HCT116 (cell line): ENCODE measurements around the gene CDS1. TPM values are rescaled to one million over a fixed set of nuclear protein-coding genes. Genes with fewer than 3 reads are reported as not detected.

Experiments used
- ATAC-seq: fragments of 200-7000 bp; cut with Tn5 transposase; 2 replicates; pipeline ENCODE4 v1.9.1; 2020; ENCODE audit warnings: mild to moderate bottlenecking, moderate library complexity
- BruUV-seq: library from RNA; stranded (reverse); fragments of 400-500 nt; replicated peaks from 2 replicates; lab custom pipeline; 2021; lab: Mats Ljungman, UMichigan
- CTCF ChIA-PET: fragments of 300-600 bp; sonication (Branson Sonifier 250); formaldehyde crosslinking; loops from one replicate; lab custom pipeline; 2021; ENCODE audit warnings: antibody characterized with exemption; lab: Charles Lee
- POLR2A ChIA-PET: fragments of 300-600, 350-600 bp; sonication (Branson Sonifier 250); formaldehyde crosslinking; loops from one replicate; lab custom pipeline; 2021; ENCODE audit warnings: antibody characterized with exemption; lab: Charles Lee
- RAD21 ChIA-PET, 2 experiments: fragments of 300-600 bp; sonication (Branson Sonifier 250); formaldehyde crosslinking; loops; one replicate each; lab custom pipeline; 2023; ENCODE audit warnings: low total read pairs in 2 of 2; ENCODE audit not compliant: uncharacterized antibody in 2 of 2, unreplicated experiment in 2 of 2, low non-redundant PET in 1 of 2; lab: Charles Lee
- DNase-seq: peaks from one replicate; pipeline ENCODE4 v3.0.0-alpha.2; 2010; ENCODE audit warnings: low read depth, low spot score
- H2AFZ ChIP-seq: fragments of 200-600 bp; shearing (Covaris generic), sonication (generic); 2 replicates; pipeline ENCODE4 v1.6.1; 2017; ENCODE audit warnings: low read depth, mixed run types, mixed read lengths, antibody characterized with exemption, low read length; ENCODE audit not compliant: poor library complexity, severe bottlenecking
- H3K27ac ChIP-seq: 2 replicates; pipeline ENCODE4 v1.5.1; 2012; ENCODE audit warnings: low read depth, low read length
- H3K27me3 ChIP-seq: fragments of 200-600 bp; sonication (generic); 2 replicates; pipeline ENCODE4 v1.6.1; 2016; ENCODE audit warnings: mixed run types, low read length, mixed read lengths; ENCODE audit not compliant: insufficient read depth
- H3K36me3 ChIP-seq, 2 experiments: fragments of 200-500 bp in 1 of 2; fragments of 200-600 bp in 1 of 2; sonication (Bioruptor generic) in 1 of 2; sonication (generic) in 1 of 2; 2 replicates each; pipeline versions ENCODE4 v1.5.1 to v1.6.1; 2014 to 2016; ENCODE audit warnings: low read length in 2 of 2, inconsistent platforms in 1 of 2, mixed read lengths in 1 of 2, mixed run types in 1 of 2; ENCODE audit not compliant: insufficient read depth in 2 of 2, control insufficient read depth in 1 of 2
- H3K4me1 ChIP-seq, 2 experiments: fragments of 200-600 bp in 1 of 2; sonication (generic) in 1 of 2; 2 replicates each; pipeline versions ENCODE4 v1.5.1 to v1.6.1; 2012 to 2017; ENCODE audit warnings: low read length in 2 of 2, inconsistent platforms in 1 of 2, mild to moderate bottlenecking in 1 of 2, mixed read lengths in 1 of 2, mixed run types in 1 of 2, moderate library complexity in 1 of 2; ENCODE audit not compliant: insufficient read depth in 2 of 2, control insufficient read depth in 1 of 2
- H3K4me2 ChIP-seq: fragments of 200-600 bp; sonication (generic); 2 replicates; pipeline ENCODE4 v1.6.1; 2017; ENCODE audit warnings: mixed run types, low read length, mixed read lengths
- H3K4me3 ChIP-seq, 2 experiments: fragments of 200-600 bp in 1 of 2; sonication (generic) in 1 of 2; replicated peaks in 1 of 2; 2 replicates each; pipeline ENCODE4 v1.5.1; 2011 to 2016; ENCODE audit warnings: low read length in 2 of 2, control low read depth in 1 of 2, low read depth in 1 of 2, mild to moderate bottlenecking in 1 of 2, mixed read lengths in 1 of 2, mixed run types in 1 of 2
- H3K79me2 ChIP-seq: fragments of 200-600 bp; sonication (generic); 2 replicates; pipeline ENCODE4 v1.6.1; 2017; ENCODE audit warnings: mild to moderate bottlenecking, mixed run types, low read length, moderate library complexity, mixed read lengths; ENCODE audit not compliant: insufficient read depth
- H3K9ac ChIP-seq: fragments of 200-600 bp; sonication (generic); 2 replicates; pipeline ENCODE4 v1.6.1; 2016; ENCODE audit warnings: low read length, mixed read lengths
- H3K9me2 ChIP-seq: fragments of 200-600 bp; sonication (generic), shearing (Covaris generic); 2 replicates; pipeline ENCODE4 v1.6.1; 2017; ENCODE audit warnings: mixed run types, mild to moderate bottlenecking, moderate library complexity; ENCODE audit not compliant: insufficient read depth
- H3K9me3 ChIP-seq, 2 experiments: fragments of 200-500 bp in 1 of 2; fragments of 200-600 bp in 1 of 2; sonication (Bioruptor generic) in 1 of 2; sonication (generic) in 1 of 2; 2 replicates each; pipeline ENCODE4 v1.6.1; 2014 to 2017; ENCODE audit warnings: low read length in 2 of 2, mixed read lengths in 2 of 2, inconsistent platforms in 1 of 2, low read depth in 1 of 2, mild to moderate bottlenecking in 1 of 2, mixed run types in 1 of 2, moderate library complexity in 1 of 2; ENCODE audit not compliant: control insufficient read depth in 1 of 2, insufficient read depth in 1 of 2
- H4K20me1 ChIP-seq: fragments of 200-600 bp; sonication (generic), shearing (Covaris generic); 2 replicates; pipeline ENCODE4 v1.6.1; 2017; ENCODE audit warnings: mixed run types, mild to moderate bottlenecking, moderate library complexity; ENCODE audit not compliant: insufficient read depth
- CBX3 ChIP-seq: IDR thresholded peaks from 2 replicates; pipeline ENCODE4 v1.6.1; 2012; ENCODE audit warnings: low read depth
- EGR1 ChIP-seq: IDR thresholded peaks from 2 replicates; pipeline ENCODE4 v1.6.1; 2012; ENCODE audit warnings: low read depth
- ELF1 ChIP-seq: IDR thresholded peaks from 2 replicates; pipeline ENCODE4 v1.6.1; 2012; ENCODE audit warnings: low read depth, borderline replicate concordance
- JUND ChIP-seq: IDR thresholded peaks from 2 replicates; pipeline ENCODE4 v1.6.1; 2012
- MAX ChIP-seq: IDR thresholded peaks from 2 replicates; pipeline ENCODE4 v1.6.1; 2012
- TCF7L2 ChIP-seq: IDR thresholded peaks from 2 replicates; pipeline ENCODE4 v1.7.0; 2011; ENCODE audit warnings: borderline replicate concordance, inconsistent platforms; ENCODE audit not compliant: insufficient read depth, insufficient read length; ENCODE audit errors: extremely low read depth
- YY1 ChIP-seq: IDR thresholded peaks from 2 replicates; pipeline ENCODE4 v1.6.1; 2011; ENCODE audit warnings: low read length, low read depth, moderate library complexity, mild to moderate bottlenecking; ENCODE audit not compliant: insufficient replicate concordance; ENCODE audit errors: extremely low read depth
- ZBTB33 ChIP-seq: IDR thresholded peaks from 2 replicates; pipeline ENCODE4 v1.6.1; 2011; ENCODE audit warnings: mild to moderate bottlenecking, low read length, moderate library complexity; ENCODE audit not compliant: insufficient replicate concordance; ENCODE audit errors: extremely low read depth
- ZNF274 ChIP-seq: fragments of 200-500 bp; sonication (Bioruptor generic); IDR thresholded peaks from 2 replicates; pipeline ENCODE4 v1.6.1; 2014; ENCODE audit warnings: mild to moderate bottlenecking, low read depth, low read length, inconsistent platforms
- intact Hi-C: fragments of 100-400 bp; cut with micrococcal nuclease; formaldehyde crosslinking; loops from 2 replicates; pipeline ENCODE4 v1.10.0; 2022
- total RNA-seq: library from RNA; stranded (reverse); gene quantifications from one replicate; pipeline ENCODE4 v1.2.1, GENCODE V29; 2021; ENCODE audit not compliant: unreplicated experiment

CDS1 gene
- total RNA-seq, 1 experiment from 2014 or later: 14.6 TPM

- ATAC-seq: peak; percentile 50; the same call in 1 of the 2 replicates
- Histone ChIP-seq H3K9me2 (no peaks in the 10 kb centered on the region), H3K9ac (no peak overlapping the region), H4K20me1 (no peaks in the 10 kb centered on the region), H3K27me3 (no peaks in the 10 kb centered on the region), H3K27ac (no peak overlapping the region), H3K36me3 (no peaks in the 10 kb centered on the region), H3K9me3 (no peaks in the 10 kb centered on the region), H2AFZ (no peak overlapping the region), H3K4me3 (no peak overlapping the region), H3K79me2 (no peaks in the 10 kb centered on the region), H3K4me1 (no peaks in the 10 kb centered on the region), H3K4me2 (no peak overlapping the region)
- ChIA-PET CTCF (no interaction called here), RAD21 (no interaction called here), POLR2A (no interaction called here)
- BruUV-seq: no TSS peak
- intact Hi-C loops: no loop called here
- no peak for DNase-seq
- TF ChIP-seq ZNF274 (no peak), MAX (no peak), EGR1 (no peak), ZBTB33 (no peak), CBX3 (no peak), ELF1 (no peak), JUND (no peak), TCF7L2 (no peak), YY1 (no peak)
Observed at GRCh38 chr4:84639145-84639544, 56.2 kb downstream of the CDS1 start.
